Colon (tissue), 2 donors: Measurements from ENCODE around the gene SFXN5.

Experiments
- FAIRE-seq: peaks from 2 replicates; lab custom pipeline; 2012; peaks lifted over from hg19 to GRCh38; lab: Jason Lieb, UNC
- donor health status: control.
- donor health status: control.

The SFXN5 gene

DNA sequence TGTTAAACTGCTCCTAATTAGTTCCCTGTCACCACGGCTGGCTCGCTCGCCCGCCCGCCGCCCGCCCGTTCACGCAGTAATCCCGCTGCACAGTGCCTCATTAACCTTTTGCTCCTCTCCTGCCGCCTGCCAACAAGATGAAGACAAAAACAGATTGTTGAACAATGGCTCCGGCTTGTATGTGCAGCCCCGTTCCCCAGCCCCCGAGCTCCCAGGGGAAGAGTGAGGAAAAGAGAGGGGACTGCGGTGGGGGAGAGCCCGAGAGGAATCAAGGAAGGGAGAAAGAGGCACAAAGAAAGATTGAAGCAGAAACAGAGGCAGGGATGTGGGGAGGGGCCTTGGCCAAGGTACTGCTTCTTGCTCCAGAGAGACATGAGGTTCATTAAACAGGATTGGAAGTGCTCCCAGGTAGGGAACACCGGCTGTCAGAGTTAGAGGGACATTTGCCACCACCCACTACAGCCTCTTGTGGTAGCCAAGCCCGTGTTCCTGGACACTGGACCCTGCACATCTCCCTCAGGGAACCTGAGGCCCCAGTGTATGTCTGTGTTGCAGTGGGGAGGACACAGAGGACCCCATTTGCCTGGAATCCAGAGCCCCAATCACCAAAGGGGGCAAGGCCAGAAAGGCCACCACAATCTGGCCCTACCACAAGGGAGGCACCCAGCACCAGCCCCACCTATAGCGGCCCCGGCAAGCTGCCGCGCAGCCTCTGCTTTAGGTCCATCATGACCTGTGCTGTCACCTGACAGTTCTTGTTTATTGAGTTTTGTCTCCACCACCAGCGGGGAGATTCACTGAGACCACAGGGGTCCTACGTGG is 116.1 kb downstream of the SFXN5 start:
- no peak for FAIRE-seq

DNA sequence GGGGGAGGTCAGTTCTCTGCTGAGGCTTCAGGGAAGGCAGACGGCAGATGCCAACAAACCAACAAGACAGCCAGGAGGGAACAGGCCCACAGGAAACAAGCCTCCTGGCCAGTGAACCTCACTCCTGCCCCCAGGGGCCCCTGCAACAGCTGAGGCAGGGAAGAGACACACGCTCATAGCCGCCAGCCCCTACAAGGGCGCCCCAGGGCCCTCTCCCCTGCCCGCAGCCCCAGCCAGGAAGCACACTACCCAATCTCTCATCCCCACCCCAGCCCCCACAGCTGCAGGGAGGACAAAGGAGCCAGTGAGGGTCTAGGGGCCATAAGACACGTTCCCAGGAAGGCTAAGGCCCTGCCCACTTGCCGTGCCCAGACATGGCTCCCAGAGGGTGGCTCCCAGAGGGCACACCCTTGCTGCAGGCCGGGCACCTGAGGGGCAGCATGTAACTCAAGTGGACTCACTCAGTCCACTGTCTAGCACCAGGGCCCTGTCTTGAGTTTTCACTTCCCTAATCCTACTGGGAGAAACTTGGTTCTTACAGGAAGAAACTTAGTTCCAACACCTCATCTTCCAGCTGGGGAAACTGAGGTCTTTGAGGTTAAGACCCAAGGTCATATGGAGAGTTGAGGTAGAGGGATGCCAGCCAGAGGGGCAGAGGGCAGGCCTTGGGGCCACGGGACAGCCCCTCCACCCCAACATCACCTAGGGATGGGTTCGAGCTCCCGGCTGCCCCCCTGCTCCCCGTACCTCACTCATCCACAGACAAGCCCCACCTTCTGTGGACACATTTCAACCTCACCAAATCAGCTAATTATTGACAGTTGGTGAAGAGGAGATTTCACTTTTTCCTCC is 116.9 kb downstream of the SFXN5 start:
- no peak for FAIRE-seq

DNA sequence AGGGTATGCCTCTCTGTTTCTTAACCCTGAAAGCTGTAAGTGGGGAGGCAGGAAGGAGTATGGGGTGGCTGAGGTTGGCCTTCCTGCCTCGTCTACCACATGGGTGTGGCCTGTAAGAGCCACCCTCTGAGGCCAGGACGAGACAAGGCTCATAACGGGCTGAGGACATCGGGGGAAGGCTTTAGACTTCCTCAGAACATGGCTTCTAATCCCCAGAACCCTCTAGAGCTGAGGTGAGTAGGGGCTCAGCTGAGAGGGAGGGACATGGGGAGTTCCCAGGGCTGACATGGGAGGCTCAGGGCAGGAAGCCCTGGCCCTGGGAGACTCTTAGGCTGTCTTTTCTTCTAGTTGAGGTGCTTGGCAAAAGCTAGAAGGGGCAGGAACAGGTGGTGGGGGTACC is 117.5 kb downstream of the SFXN5 start:
- FAIRE-seq = no peak

DNA sequence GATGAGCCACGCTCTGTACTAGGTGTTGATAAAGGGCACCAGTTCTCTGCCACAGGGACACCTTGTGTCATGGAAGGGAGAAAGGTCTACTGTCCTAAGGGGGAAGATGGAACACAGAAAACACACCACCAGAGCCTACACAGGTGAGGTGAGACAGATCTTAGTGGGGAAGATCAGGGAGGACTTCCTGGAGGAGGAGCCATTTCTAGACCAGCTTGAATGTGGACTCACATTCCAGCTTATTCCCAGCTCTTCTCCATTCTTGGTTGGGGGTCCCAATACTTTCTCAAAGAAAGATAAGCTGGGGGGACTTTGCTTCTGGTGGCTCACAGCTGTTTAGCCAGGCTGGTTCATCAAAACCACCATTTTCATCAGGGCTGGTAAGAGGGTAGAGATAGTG is 118.0 kb downstream of the SFXN5 start:
- FAIRE-seq = no peak

DNA sequence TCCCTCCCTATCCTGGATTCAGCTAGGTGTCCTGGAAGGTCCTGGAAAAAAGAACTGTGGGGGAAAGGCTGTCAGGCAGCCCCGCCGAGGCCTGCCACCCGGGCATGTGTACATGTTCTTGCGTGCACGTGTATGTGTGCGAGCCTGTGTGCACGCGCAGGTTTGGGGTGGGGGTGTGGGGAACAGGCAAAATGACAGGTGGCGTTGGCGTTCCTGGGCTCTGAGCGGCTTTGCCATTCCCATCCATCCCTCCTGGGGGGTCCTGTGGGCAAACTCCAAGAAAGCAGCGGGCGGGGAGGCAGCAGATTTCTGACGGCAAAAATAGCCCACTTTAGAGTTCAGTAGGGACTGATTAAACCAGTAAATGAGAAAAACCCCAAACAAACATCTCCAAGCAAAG is 118.6 kb downstream of the SFXN5 start:
- FAIRE-seq = no peak

DNA sequence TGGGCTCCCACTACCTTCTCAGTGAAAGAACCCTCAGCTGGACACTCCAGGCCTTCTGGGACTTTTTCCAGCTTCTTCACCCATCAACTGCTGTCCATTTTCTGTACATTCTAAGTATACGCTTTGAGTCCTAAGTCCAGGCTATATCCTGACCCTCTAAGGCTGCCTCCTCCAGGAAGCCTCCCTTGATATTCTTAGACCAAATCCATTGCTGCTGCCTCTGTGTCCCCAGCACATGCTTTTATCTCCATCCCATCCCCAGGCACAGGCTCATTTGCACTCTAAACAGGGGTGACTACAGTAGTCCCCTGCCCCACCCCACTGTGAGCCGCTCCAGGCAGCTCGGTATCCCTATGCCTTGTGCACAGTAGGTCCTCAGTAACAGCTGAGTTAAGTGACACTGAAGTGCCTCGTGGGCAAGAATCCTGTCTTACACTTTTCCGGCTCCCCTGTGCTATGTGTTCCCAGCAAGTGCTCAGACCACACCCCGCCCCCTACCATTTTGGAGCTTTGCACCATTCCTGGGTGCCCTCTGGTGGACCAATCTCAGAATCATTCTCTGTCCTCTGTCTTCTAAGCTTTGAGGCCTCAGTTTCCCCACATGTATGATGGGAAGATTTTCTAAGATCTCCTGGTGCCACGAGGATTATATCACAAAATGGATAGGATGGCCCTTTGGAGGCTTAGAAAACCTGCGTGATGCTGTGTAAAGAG is 119.2 kb downstream of the SFXN5 start:
- no peak for FAIRE-seq

DNA sequence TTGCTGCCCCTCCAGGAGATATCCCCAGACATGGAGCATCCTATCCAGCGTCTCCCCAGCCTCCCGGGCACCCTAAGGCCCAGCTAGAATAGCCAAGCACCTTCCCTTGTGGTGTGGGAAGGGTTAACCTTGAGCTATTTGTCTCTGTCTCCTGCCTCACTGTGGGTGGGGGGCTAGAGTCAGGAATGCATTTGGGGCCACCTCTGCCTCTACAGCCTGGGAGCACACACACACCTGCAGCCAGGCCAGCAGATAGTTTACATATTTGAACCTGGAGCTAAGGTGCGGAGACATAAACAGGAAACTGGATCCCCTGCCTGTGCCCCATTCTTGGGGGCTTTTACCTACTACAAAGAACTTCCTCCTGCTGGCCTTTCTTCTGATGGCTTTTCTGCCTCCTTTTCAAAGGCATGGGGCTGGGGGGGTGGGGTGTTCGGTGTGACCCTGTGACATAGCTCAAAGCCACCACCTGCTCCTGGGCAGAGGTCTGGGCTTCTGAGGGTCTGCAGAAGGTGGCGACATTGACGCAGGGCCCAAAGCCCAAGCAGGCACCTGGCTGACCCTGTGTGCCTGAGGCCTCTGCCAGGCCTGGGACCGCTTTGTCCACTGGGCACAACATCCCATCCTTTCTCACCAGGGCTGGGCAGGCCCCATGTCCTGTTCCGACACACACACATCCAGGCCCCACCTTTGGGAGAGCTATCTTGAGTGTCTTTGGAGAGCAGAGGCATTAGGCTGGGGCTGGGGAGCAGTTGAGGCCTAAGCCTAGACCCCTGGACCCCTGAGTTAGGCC is 120.0 kb downstream of the SFXN5 start:
- FAIRE-seq = no peak

DNA sequence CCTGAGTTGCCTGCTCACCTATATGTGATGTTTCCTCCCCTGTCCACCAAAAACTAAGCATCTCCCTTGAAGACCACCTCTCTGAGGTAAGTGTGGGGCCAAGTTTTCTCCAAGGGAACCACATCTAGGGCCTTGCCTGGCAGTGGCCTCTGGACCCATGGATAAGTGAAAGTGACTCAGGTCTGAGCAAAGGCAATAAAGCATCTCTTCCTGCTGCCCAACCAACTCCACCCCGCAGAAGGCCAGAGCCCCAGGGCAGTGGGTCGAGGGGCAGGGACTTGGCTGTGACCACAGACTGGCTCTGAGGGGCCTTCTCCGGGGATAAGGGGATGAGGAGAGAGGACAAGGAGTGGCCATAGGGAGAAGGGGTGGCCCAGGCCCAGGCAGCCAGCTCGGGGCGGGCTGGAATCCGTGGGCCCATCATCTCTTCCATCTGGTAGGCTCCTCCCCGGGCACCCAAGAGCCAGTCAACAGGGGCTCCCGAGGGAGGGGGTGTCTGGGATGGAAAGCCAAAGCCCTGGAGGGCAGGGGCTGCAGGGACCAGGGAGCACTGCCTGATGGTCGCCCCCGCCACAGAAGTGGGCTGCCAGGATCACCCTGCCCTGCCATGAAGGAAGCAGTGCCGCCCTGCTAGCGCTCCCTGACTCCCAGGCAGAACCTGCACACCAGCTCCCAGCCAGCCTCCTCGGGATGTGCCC is 120.8 kb downstream of the SFXN5 start:
- no peak for FAIRE-seq

DNA sequence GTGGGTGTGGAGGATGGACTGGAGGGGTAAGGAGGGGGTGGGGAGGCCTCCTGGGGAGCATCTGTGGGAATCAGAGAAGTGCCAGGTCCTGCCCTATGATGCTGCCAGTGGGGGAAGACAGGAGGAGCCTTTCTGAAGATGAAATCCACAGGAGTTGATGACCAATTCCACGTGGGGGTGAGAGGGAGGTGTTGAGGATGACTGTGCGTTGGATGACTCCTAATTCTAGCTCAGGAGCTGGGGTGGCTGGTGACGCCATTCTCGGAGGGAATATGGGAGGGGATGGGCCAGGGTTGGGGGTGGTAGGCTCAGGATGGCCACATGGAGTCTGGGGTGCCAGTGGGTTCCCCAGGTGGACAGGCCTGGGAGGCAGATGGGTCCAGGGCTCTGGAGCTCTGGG is 121.9 kb downstream of the SFXN5 start:
- FAIRE-seq = no peak

DNA sequence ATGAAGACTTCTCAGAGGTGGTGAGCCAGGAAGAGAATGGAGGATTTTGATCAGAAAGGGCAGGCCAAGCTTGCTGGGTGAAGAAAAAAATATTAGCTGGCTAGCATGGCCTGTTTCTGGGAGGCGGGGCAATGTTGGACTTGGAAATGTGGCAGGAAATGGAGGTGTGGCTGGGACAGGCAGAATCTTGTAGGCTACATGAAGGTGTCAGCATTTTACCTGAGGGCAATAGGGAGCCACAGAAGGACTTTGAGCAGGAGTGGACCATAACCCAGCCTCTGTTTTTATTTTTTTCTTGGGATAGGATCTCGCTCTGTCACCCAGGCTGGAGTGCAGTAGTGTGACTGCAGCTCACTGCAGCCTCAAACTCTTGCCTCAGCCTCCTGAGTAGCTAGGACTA is 122.5 kb downstream of the SFXN5 start:
- FAIRE-seq = no peak

DNA sequence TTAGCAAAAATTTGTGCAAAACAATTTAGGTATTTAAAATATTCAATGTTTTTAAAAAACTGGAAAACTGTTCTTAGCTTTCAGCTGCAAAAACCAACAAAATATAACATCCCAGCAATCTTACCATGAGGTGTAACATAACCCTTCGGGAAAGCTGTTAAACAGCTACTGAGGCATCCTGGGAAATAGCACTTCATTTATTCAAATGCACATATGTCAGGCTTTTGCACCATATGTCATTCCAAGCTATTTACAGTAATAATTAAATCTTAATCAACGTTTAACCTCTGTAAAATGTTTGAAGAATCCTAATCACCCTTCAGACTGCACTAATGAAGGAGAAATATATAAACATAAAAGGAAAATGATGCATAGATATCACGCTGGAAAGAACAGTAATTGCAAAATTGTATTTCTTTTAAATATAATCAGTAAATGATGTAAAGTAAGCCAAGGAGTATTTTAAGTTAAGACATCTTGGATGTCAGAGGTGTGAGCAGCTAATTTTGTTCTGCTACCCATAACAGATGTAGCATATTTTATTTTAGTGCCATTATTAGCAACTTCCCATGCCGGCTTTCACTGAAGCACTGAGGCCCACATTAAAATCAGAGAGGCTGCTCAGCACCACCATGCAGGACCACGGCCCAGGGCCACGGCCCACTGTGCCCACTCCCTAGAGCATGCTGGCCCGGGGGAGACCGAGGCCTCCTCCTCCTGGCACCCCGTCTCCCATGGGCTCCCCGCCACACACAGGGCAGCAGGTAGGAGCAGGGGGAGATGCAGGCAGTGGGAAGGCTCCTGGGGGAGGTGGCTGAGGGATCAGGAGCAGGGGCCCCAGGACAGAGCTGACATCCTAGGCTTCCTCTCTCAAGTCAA is 123.3 kb downstream of the SFXN5 start:
- no peak for FAIRE-seq

DNA sequence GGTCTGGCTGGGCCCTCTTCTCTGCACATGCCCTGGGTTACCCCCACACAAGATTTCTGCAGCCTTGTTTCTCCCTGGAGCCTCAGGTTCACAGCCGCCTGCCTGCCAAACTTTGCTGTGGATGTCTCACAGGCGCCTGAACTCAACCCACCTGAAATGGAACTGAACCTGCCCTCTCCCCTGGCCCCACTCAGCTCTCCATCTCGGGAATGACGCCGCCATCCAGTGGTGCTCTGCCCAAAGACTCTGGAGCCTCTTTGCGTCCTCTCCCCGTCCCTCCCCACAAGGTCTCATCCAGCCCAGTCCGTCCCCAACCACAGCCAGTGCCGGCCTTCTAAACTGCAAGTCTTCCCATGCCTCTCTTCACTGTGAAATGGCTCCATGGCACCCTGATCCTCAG is 125.0 kb downstream of the SFXN5 start:
- FAIRE-seq = no peak

DNA sequence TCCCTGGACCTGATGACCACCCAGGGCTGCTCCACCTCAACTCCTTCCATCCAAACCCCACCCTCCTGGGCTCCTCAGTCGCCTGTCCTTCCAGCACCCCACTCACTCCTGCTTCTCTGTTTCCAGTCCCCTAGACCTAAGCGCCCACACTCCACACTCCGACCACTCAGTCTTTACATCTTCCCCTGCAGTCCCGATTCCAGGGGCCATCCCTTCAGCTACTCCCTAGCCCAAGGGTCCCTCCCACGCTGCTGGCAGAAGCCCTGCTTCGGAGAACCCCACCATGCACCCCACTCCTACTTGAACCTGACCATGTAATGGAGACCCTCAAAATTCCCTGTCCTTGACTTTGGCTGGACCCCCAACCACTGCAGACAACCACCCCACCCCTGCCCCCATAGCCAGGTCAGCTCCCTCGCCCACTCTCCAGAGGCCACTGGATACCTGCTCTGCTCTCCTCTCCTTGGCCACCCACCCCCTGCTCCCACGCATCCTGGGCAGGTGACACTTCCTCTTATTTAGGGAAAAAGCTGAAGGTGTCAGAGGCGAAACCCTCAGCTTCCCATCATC is 126.0 kb downstream of the SFXN5 start:
- FAIRE-seq = no peak

DNA sequence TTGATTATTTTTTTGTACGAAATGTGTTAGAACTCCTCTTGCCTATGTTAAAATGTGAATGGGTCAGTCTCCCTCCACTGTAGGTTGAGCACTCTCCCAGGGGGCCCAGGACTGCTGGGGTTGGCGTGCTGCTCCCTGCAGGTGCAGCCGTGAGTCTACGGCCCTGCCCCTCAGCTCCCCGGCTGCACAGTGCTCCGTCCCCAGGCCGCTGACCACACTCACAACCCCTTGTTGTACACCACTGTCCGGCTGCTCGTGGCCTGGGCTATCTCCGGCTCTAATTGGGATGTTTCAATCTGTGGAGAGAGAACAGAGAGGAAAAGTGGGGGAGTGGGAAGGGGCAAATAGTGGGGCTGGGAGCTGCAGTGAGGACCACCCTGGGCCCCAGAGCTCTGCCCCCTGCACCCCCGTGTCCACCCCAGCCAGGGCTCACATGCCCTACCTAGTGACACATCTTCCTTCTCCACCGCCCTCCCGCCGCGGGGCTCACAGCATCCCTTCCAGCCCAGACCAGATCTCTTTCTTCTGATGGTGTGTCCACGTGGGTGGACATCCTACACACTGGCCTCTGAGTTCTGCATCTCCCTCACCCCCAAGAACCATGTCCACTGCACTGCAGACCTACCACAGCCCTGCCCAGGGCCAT is 126.6 kb downstream of the SFXN5 start:
- FAIRE-seq = no peak

DNA sequence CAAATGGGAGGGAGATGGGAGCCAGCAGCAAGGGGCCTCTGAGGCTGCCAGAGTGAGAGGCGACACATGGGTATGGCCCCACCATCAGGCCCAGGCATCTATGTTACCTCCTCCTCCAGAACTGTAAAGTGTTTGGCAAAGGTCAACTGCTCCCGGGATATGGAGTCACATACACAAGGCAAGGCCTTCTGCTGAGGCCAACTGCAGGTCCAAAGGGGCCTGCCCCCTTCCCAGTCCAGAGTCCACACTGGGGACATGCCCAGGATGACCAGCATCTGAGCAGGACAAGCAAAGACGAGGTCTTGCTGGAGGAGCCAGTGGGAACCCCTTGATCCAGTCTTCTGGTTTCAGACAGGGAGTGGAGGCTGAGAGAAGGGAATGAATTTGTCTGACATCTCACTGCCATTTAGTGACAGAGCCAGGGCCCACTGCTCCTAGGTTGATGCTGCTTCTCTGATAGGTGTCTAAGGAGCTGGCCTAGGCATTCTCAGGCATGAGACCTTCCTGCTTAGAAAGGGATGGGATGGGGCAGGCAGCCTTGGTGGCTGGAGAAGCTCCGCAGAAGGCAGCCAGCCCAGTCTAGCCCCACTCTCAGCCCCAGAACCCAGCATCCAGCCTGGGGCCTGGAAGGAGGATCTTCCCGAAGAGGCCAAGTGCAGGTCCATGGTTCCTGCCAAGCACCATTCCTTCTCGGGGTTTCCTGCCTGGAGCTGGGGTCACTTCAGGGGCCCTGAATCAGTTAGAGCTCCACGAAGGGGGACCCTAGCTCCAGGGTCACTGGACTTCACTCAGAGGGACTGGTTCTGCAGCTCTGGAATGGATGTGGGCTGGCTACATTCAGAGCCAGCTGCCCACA is 127.7 kb downstream of the SFXN5 start:
- FAIRE-seq = no peak

DNA sequence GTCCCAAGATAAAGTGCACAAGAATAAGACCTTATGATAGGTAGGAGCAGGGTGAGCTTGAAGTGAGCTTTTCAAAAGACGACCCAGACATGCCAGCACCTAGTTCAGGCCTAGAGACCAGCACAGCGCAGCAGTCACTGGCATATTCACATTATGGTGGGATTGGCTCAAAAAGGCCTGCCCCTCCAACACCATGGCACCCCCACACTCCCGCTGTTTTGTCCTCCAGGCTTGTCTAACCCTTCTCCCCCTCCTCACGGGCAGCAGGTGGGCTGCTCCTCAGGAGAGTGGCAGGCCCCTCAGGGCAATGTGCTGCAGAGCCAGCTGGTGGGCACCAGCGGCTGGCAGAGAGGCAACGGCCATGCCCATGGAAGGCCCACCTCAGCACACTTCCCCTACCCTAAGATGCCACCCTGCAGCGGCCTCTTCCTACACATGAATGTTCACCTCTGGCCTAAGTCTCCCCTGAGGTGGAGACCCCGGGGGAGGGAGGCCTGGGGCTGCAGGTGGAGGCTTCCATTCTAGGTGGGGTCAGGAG is 128.6 kb downstream of the SFXN5 start:
- no peak for FAIRE-seq

DNA sequence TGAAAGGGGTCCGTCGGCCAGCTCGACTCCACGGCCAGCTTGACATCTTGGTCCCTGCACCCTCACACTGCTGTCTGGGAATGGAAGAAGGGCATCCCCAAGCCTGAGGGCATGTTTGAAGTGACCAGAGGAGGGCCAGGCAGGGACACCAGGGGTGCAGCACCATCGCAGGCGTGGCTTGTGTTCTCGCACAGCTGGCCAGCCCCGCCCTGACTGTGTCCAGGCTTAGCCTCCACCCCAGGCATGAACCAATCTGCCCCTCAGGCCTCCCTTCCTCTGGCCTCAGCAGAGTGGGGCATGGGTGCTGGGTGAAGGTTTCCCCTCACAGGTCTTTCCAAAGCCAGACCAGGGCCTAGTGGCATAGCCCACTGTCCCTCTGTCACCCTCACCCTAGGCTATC is 129.2 kb downstream of the SFXN5 start:
- no peak for FAIRE-seq

DNA sequence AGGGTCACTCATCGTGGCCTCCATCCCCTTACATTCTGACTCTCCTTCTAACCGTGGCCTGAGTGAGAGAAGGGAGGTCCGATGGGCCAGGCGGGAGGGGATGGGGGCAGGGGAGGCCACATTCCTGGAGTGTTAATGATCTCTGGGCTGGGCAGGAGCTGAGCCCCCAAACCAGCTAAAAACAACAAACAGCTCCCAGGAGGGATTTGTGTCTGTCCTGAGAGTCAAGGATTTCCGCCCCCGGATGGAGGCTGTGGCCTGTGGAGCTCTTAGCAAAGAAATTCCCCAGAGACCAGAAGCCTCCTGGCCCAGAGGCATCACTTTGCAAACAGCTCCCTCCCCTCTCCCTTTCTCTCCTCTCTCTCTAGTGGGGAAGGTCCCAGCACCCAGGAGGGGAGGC is 130.7 kb downstream of the SFXN5 start:
- FAIRE-seq = no peak
